ENCODE measurements around the gene DUSP8.

DNA sequence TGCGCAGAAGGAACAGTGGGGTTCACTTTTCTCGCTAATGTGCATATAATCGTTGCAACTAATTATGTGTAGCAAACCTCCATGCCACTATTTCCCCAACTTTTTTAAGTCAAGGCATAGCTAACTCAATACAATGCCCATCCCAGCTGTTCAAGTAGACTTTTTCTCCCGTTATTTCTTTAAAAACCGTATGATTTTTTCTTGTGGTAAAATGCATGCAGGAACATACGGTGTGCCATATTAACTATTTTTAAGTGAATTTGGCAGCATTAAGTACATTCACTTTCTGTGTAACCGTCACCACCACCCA, 2.8 kb upstream of the DUSP8 start:
- TF ChIP-seq CTCF (IDR thresholded peaks at IDR 0.05): no peak
- no peak for TF ChIP-seq POLR2A (IDR thresholded peaks at IDR 0.05)

Measured in Peyer's patch (tissue), 4 donors.